ENCODE measurements around the gene PLSCR1. TPM values are rescaled to one million over a fixed set of nuclear protein-coding genes. Genes with fewer than 3 reads are reported as not detected.

Gene PLSCR1
- total and polyA plus RNA-seq, 2 of the 4 experiments (the other 2 are of a cell fraction): 5.6 to 13.2 TPM

- H3K4me1 ChIP-seq (ENCODE audit: control insufficient read depth, insufficient read depth, low read length): no peaks in the 10 kb centered on the region
- no peak overlapping the region for H2BK15ac ChIP-seq (ENCODE audit: low read depth, low read length)
- no peak overlapping the region for H3K27ac ChIP-seq (ENCODE audit: insufficient read depth, low read length)
- no peak overlapping the region for H3K14ac ChIP-seq (replicated peaks; ENCODE audit: low read depth, low read length)
- no peak overlapping the region for H2BK5ac ChIP-seq (ENCODE audit: low read depth, low read length, poor library complexity, severe bottlenecking)
- no peaks in the 10 kb centered on the region for H3K79me1 ChIP-seq (ENCODE audit: low read depth in 1 of 2, low read length in 2 of 2)
- no peak overlapping the region for H2BK20ac ChIP-seq (ENCODE audit: low read depth, low read length)
- no peak for ATAC-seq (ENCODE audit: low read depth)
- ChIA-PET POLR2A (ENCODE audit: unreplicated experiment) (no interaction called here), CTCF (no interaction called here)
- H4K91ac ChIP-seq (ENCODE audit: insufficient read depth, low read depth, low read length): no peak overlapping the region
- intact Hi-C loops (cut with micrococcal nuclease): no loop called here
- H3K9ac ChIP-seq (ENCODE audit: low read depth, low read length): no peak overlapping the region
- no peak overlapping the region for H4K5ac ChIP-seq (ENCODE audit: low read depth, low read length)
- H3K4ac ChIP-seq (ENCODE audit: low read depth, low read length): no peak overlapping the region
- no TSS peak for BruUV-seq (replicated peaks)
- no peak overlapping the region for H4K8ac ChIP-seq (ENCODE audit: low read depth in 2 of 2, low read length in 2 of 2)
- H2AFZ ChIP-seq (replicated peaks; ENCODE audit: low read length, poor library complexity): no peak overlapping the region
- H3K36me3 ChIP-seq (ENCODE audit: control insufficient read depth, insufficient read depth, low read length): no peaks in the 10 kb centered on the region
- no peak overlapping the region for H2BK120ac ChIP-seq (ENCODE audit: low read depth, low read length)
- dilution Hi-C loops (cut with HindIII; ENCODE audit: low sequenced_read_pairs, unreplicated experiment): no loop called here
- TF ChIP-seq RCOR1 (IDR thresholded peaks at IDR 0.05; ENCODE audit: insufficient replicate concordance, low read length): no peak
- TF ChIP-seq MAFK (IDR thresholded peaks at IDR 0.05; ENCODE audit: low read depth, low read length): no peak
- no peak for TF ChIP-seq POLR2A (IDR thresholded peaks at IDR 0.05; ENCODE audit: low read depth, low read length)
- TF ChIP-seq FOS (IDR thresholded peaks at IDR 0.05; ENCODE audit: low read depth, low read length): no peak
- TF ChIP-seq MAZ (IDR thresholded peaks at IDR 0.05; ENCODE audit: borderline replicate concordance, low read depth, low read length): no peak
- TF ChIP-seq ELK1 (IDR thresholded peaks at IDR 0.05; ENCODE audit: borderline replicate concordance, low read depth, low read length): no peak
- TF ChIP-seq RFX5 (IDR thresholded peaks at IDR 0.05; ENCODE audit: low read depth, low read length): no peak
- no peak for TF ChIP-seq CHD1 (IDR thresholded peaks at IDR 0.05; ENCODE audit: low read depth, low read length)
- no peak for TF ChIP-seq MXI1 (IDR thresholded peaks at IDR 0.05; ENCODE audit: borderline replicate concordance, low read depth, low read length)
- TF ChIP-seq SMC3 (IDR thresholded peaks at IDR 0.05; ENCODE audit: low read depth, low read length): no peak
- no peak for TF ChIP-seq RAD21 (IDR thresholded peaks at IDR 0.05; ENCODE audit: low read length)
- TF ChIP-seq BHLHE40 (IDR thresholded peaks at IDR 0.05; ENCODE audit: low read depth, low read length): no peak
- no peak for TF ChIP-seq CEBPB (IDR thresholded peaks at IDR 0.05; ENCODE audit: low read depth, low read length)
- TF ChIP-seq NFE2L2 (IDR thresholded peaks at IDR 0.05; ENCODE audit: low read depth, low read length): no peak
- TF ChIP-seq USF2 (IDR thresholded peaks at IDR 0.05; ENCODE audit: low read depth, low read length): no peak
- no peak for TF ChIP-seq CTCF (conservative IDR thresholded peaks at IDR 0.05; ENCODE audit: low read depth, low read length)
- no peak overlapping the region for H3K4me3 ChIP-seq (ENCODE audit: insufficient read depth, low read depth, low read length)
- in situ Hi-C loops (cut with MboI; ENCODE audit: low sequenced_read_pairs): no loop called here
- 75% methylated on average over 4 of the region's 6 CpGs; no CpG with 5 or more reads in 1 of the 2 experiments for WGBS, 2 experiments (ENCODE audit: extremely low coverage in 2 of 2, insufficient read length in 1 of 2)
- H3K18ac ChIP-seq (ENCODE audit: low read depth, low read length): no peak overlapping the region
- H3K9me3 ChIP-seq (ENCODE audit: control insufficient read depth, insufficient read depth, low read length): no peaks in the 10 kb centered on the region
- H3K56ac ChIP-seq (ENCODE audit: extremely low read depth, insufficient read depth, low read length): no peak overlapping the region
- no peak overlapping the region for H2AK9ac ChIP-seq (replicated peaks; ENCODE audit: low read depth, low read length, poor library complexity)
- peaks cover 2% of the 10 kb centered on the region for H3K27me3 ChIP-seq (ENCODE audit: control insufficient read depth, insufficient read depth, low read length)
- H4K20me1 ChIP-seq (ENCODE audit: insufficient read depth, low read length): no peaks in the 10 kb centered on the region
- H3K4me2 ChIP-seq (ENCODE audit: low read depth, low read length): no peak overlapping the region
- no peak for DNase-seq
- no peak overlapping the region for H3K23ac ChIP-seq (ENCODE audit: low read depth, low read length)
- H2AK5ac ChIP-seq (ENCODE audit: low read depth, low read length): no peak overlapping the region
- no peaks in the 10 kb centered on the region for H3K9me1 ChIP-seq (ENCODE audit: insufficient read depth, low read length)
These were observed 68.2 kb downstream of the PLSCR1 start for GRCh38 chr3:146476094-146476740.

Data from IMR-90 (cell line).